Measurements from ENCODE around the gene DOCK6.
"Not testable (repeated sequence)": the region's sequence is repeated elsewhere in the genome, so short reads cannot be mapped to it uniquely, and the experiment has no call there.

DOCK6 gene

DNA sequence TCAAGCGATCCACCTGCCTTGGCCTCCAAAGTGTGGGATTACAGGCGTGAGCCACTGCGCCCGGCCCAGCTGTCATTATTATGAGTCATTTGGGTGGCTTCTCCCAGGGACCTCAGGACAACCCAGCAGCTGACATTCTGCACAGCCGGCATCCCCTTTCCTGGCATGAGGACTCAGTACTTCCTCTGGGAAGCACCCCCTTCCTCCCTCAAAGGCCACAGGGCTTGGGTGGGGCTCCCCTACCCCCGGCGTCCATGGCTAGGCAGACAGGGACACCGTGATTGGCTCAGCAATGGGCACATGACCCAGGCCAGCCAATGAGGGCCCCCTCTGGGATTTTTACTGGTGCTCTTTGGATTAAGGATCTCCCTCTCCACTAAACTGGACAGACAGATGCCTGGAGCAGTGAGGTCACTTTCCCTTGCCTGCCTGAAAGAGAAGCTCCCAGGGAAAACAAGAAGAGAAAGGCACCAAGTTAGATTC is 71.0 kb downstream of the DOCK6 start:
- TF ChIP-seq ZFX (IDR thresholded peaks at IDR 0.05; ENCODE audit: borderline replicate concordance), result no peak
- TF ChIP-seq, protein P1, sequence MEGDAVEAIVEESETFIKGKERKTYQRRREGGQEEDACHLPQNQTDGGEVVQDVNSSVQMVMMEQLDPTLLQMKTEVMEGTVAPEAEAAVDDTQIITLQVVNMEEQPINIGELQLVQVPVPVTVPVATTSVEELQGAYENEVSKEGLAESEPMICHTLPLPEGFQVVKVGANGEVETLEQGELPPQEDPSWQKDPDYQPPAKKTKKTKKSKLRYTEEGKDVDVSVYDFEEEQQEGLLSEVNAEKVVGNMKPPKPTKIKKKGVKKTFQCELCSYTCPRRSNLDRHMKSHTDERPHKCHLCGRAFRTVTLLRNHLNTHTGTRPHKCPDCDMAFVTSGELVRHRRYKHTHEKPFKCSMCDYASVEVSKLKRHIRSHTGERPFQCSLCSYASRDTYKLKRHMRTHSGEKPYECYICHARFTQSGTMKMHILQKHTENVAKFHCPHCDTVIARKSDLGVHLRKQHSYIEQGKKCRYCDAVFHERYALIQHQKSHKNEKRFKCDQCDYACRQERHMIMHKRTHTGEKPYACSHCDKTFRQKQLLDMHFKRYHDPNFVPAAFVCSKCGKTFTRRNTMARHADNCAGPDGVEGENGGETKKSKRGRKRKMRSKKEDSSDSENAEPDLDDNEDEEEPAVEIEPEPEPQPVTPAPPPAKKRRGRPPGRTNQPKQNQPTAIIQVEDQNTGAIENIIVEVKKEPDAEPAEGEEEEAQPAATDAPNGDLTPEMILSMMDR (IDR thresholded peaks at IDR 0.05), result no peak
- no peak overlapping the region for H3K27ac ChIP-seq

DNA sequence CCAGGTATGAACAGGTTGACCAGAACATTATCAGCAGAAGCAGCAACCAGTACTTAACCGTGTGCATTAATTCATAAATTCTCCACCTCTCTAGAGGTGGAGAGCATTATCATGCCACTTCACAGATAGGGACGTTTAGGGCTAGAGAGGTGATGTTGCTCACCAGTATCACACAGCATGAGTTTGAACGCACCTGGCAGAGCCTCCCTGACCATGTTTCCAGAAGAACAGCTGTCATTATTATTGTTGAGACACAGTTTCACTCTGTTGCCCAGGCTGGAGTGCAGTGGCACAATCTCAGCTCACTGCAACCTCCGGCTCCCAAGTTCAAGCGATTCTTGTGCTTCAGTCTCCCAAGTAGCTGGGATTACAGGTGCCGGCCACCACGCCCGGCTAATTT is 71.8 kb downstream of the DOCK6 start:
- TF ChIP-seq ZFX (IDR thresholded peaks at IDR 0.05; ENCODE audit: borderline replicate concordance), result no peak
- TF ChIP-seq, protein P1 (IDR thresholded peaks at IDR 0.05), result no peak
- H3K27ac ChIP-seq, result no peak overlapping the region

DNA sequence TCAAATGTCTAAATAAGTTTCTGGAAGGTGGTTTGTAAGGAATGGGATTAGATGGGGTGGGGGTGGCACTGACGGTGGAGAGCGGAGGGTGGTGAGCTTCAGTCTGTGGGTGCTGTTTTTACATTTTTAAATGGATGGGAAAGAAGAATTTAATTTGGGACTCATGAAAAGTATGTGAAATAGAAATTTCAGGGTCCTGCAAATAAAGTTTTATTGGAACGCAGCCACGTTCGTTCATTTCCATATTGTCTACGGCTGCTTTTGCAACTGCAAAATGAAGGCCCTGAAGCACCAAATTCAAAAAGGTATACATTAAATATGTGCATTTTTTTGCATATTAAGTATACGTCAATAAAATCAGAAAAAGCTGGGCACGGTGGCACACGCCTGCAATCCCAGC is 74.9 kb downstream of the DOCK6 start:
- no peak overlapping the region for H3K27ac ChIP-seq
- TF ChIP-seq, protein P1 (IDR thresholded peaks at IDR 0.05), result no peak
- no peak for TF ChIP-seq ZFX (IDR thresholded peaks at IDR 0.05; ENCODE audit: borderline replicate concordance)

DNA sequence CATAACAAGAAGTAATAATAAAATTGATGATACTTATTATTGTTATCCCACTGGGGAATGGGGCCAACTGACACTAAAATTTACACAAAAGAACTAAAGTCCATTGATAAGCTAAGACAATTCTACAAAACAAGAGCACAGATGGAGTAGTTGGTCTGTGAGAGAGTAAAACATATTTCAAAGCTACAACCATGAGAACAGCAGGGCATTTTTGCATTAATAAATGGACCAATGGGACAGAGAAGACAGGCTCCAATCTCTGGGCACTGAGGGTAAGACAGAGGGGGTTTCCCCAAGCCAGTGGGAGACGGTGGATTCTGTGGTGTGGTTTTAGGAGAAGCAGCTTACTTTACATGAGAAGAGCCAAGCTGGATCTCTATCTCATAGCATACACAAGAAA is 79.3 kb downstream of the DOCK6 start:
- no peak overlapping the region for H3K27ac ChIP-seq
- TF ChIP-seq, protein P1 (IDR thresholded peaks at IDR 0.05), result no peak
- no peak for TF ChIP-seq ZFX (IDR thresholded peaks at IDR 0.05; ENCODE audit: borderline replicate concordance)

DNA sequence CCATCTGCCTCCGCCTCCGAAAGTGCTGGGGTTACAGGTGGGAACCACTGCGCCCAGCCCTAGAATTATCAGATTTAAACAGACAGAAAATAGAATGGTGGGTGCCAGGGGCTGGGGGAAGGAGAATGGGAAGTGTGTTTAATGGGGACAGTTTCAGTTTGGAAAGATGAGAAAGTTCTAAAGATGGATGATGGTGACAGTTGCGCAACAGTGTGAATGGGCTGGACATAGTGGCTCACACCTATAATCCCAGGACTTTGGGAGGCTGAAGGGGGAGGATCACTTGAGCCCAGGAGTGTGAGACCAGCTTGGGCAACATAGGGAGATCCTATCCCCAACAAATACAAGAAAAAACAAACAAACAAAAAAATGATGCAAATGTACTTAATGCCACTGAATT is 80.8 kb downstream of the DOCK6 start:
- no peak overlapping the region for H3K27ac ChIP-seq
- TF ChIP-seq, protein P1 (IDR thresholded peaks at IDR 0.05), result no peak
- no peak for TF ChIP-seq ZFX (IDR thresholded peaks at IDR 0.05; ENCODE audit: borderline replicate concordance)

DNA sequence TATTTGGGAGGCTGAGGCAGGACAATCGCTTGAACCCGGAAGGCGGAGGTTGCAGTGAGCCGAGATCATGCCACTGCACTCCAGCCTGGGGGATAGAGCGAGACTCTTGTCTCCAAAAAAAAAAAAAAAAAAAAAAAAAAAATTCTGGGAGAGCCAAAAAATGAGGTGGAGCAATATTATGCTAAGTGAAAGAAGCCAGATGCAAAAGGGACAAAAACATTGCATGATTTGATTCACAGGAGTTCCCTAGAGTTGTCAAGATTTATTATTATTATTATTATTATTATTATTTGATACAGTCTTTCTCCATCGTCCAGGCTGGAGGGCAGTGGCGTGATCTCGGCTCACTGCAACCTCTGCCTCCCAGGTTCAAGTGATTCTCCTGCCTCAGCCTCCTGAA is 81.3 kb downstream of the DOCK6 start:
- not testable (repeated sequence) for H3K27ac ChIP-seq

DNA sequence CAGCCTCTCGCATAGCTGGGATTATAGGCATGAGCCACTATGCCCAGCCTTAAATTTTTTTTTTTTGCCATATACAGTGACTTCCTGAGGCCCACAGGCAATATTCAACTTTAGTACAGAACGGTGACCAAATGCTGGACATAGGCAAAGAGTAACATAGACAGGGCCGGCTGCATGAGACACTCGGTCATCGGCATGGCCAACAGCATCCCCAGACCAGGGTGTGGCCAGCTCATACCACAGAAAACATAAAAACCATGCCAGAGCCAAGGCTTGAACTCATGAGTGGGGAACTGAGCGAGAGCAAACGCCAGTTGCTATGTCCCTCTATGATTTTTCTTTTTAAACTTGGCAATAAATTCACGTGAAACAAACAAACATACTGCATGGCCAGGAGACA is 82.0 kb downstream of the DOCK6 start:
- H3K27ac ChIP-seq, result no peak overlapping the region
- TF ChIP-seq ZFX (IDR thresholded peaks at IDR 0.05; ENCODE audit: borderline replicate concordance), result no peak
- TF ChIP-seq, protein P1 (IDR thresholded peaks at IDR 0.05), result no peak

DNA sequence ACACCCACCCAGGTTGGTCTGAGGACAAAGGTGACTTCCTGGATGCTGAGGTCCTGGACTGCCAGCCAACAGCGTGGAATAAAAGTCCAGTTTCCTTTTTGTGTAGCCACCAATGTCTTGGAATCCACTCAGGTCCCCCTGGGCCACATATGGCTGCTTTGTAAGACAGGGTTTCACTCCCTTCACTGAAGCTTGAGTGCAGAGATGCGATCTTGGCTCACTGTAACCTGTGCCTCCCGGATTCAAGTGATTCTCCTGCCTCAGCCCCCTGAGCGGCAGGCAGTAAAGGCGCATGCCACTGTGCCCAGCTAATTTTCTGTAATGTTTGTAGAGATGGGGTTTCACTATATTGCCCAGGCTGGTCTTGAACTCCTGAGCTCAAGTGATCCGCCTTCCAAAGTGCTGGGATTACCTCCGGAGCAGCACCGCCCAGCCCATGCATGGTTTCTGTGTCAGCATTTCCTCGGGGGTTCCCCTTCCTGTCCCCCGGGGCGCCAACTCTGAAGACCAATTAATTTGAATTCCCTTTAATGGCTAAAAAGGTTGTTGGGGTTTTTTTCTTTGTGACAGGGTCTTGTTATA is 82.5 kb downstream of the DOCK6 start:
- TF ChIP-seq, protein P1 (IDR thresholded peaks at IDR 0.05), result no peak
- TF ChIP-seq ZFX (IDR thresholded peaks at IDR 0.05; ENCODE audit: borderline replicate concordance), result no peak
- no peak overlapping the region for H3K27ac ChIP-seq

DNA sequence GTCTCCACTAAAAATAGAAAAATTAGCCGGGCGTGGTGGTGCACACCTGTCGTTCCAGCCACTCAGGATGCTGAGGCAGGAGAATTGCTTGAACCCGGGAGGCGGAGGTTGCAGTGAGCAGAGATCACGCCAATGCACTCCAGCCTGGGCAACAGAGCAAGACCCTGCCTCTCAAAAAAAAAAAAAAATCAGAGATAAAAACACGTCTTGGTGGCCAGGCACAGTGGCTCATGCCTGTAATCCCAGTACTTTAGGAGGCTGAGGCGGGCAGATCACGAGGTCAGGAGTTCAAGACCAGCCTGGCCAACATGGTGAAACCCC is 83.2 kb downstream of the DOCK6 start:
- not testable (repeated sequence) for H3K27ac ChIP-seq

All from 22Rv1 (cell line).